Aorta (tissue), 5 donors: ENCODE results near the gene ADGRF1. TPM values are rescaled to one million over a fixed set of nuclear protein-coding genes. Genes with fewer than 3 reads are reported as not detected.

Source experiments
- ATAC-seq: fragments of 200-7000 bp; cut with Tn5 transposase; one replicate; pipeline ENCODE4 v1.9.1; 2022; ENCODE audit warnings: moderate library complexity; ENCODE audit not compliant: low FRiP score
- DNase-seq, 2 donors: peaks; one replicate each; pipeline ENCODE4 v3.0.0-alpha.2; 2020
- H3K27ac ChIP-seq, 2 donors: one replicate each; pipeline ENCODE4 v1.5.1; 2013; ENCODE audit warnings: low read length in 2 of 2, mild to moderate bottlenecking in 2 of 2, moderate library complexity in 2 of 2, control low read depth in 1 of 2, inconsistent platforms in 1 of 2, low read depth in 1 of 2
- H3K27me3 ChIP-seq, 2 donors: one replicate each; pipeline ENCODE4 v1.6.1; 2013; ENCODE audit warnings: control low read depth in 1 of 2, low read length in 1 of 2, mild to moderate bottlenecking in 1 of 2, moderate library complexity in 1 of 2; ENCODE audit not compliant: insufficient read depth in 2 of 2, control insufficient read depth in 1 of 2
- H3K36me3 ChIP-seq, 2 donors: one replicate each; pipeline ENCODE4 v1.6.1; 2013; ENCODE audit warnings: control low read depth in 1 of 2, low read length in 1 of 2, mild to moderate bottlenecking in 1 of 2; ENCODE audit not compliant: insufficient read depth in 2 of 2, control insufficient read depth in 1 of 2
- H3K4me1 ChIP-seq, 2 donors: one replicate each; pipeline ENCODE4 v1.6.1; 2013; ENCODE audit warnings: low read length in 2 of 2, control low read depth in 1 of 2, mild to moderate bottlenecking in 1 of 2, moderate library complexity in 1 of 2; ENCODE audit not compliant: insufficient read depth in 2 of 2, control insufficient read depth in 1 of 2
- H3K4me3 ChIP-seq, 2 donors: one replicate each; pipeline ENCODE4 v1.5.1; 2013; ENCODE audit warnings: low read length in 2 of 2, control low read depth in 1 of 2, mild to moderate bottlenecking in 1 of 2
- H3K9me3 ChIP-seq: one replicate; pipeline ENCODE4 v1.6.1; 2013; ENCODE audit warnings: mild to moderate bottlenecking, low read length; ENCODE audit not compliant: control insufficient read depth
- WGBS, 2 donors: extraction: QIAGEN DNeasy Blood & Tissue Kit; methylation state at CpG; one replicate each; pipeline ENCODE4 v1.1.7; 2013; 5-methylcytosine and 5-hydroxymethylcytosine counted together
- intact Hi-C, 2 donors: fragments of 100-400 bp; cut with DNase I; formaldehyde crosslinking; loops; one replicate each; pipeline versions ENCODE4 v1.14.2 to v1.15.0; 2022
- polyA plus RNA-seq, 2 donors: library from polyadenylated mRNA; stranded (reverse); fragments of 200-250 nt; gene quantifications; one replicate each; pipeline ENCODE4 v1.2.3, GENCODE V29; 2013
- total RNA-seq, 2 donors: library from RNA; stranded (reverse); fragmentation: NEBNext Ultra II Directional; extraction: Animal tissue kit (Norgen Biotek cat#: 25700); gene quantifications; one replicate each; pipeline ENCODE4 v1.2.1, GENCODE V29; 2021
- donor health status: healthy with polysubstance abuse.
- donor health status: Bipolar disorder and iron deficiency.
- donor health status: DM: no; HTN: no; CAD: no.
- donor health status: DM: no; HTN: no; CAD: no.
- donor health status: DM: yes; HTN: yes; CAD: no.

Gene ADGRF1
- total and polyA plus RNA-seq, 4 donors = not detected

DNA sequence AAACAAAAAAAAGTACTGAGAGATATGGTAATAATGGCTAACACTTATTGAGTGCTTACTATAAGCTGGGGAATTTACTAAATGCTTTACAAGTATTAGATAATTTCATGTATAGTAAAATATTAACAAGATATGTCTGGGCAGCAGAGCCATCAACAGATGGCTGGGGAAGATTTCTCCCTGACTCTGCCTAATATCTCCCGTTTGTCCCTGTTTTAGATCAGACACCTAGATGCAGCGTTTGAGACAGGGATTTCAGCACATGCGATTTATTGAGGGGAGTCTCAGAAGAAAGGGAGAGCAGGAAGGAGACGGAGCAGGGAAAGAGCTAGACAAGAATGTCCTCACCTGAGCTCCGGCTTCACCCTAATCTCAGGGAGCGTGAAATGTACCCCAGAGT is 36.9 kb upstream of the ADGRF1 start:
- Histone ChIP-seq H3K27ac (no peak overlapping the region), H3K36me3 (no peaks in the 10 kb centered on the region), H3K9me3 (peaks cover 6% of the 10 kb centered on the region), H3K4me3 (no peak overlapping the region), H3K4me1 (no peaks in the 10 kb centered on the region), H3K27me3 (peaks cover 0 to 2% of the 10 kb centered on the region in 2 donors)
- WGBS, 2 donors = 78 to 90% methylated on average over 6 of the region's 6 CpGs
- no peak for DNase-seq
- ATAC-seq = no peak
- intact Hi-C loops = no loop called here

DNA sequence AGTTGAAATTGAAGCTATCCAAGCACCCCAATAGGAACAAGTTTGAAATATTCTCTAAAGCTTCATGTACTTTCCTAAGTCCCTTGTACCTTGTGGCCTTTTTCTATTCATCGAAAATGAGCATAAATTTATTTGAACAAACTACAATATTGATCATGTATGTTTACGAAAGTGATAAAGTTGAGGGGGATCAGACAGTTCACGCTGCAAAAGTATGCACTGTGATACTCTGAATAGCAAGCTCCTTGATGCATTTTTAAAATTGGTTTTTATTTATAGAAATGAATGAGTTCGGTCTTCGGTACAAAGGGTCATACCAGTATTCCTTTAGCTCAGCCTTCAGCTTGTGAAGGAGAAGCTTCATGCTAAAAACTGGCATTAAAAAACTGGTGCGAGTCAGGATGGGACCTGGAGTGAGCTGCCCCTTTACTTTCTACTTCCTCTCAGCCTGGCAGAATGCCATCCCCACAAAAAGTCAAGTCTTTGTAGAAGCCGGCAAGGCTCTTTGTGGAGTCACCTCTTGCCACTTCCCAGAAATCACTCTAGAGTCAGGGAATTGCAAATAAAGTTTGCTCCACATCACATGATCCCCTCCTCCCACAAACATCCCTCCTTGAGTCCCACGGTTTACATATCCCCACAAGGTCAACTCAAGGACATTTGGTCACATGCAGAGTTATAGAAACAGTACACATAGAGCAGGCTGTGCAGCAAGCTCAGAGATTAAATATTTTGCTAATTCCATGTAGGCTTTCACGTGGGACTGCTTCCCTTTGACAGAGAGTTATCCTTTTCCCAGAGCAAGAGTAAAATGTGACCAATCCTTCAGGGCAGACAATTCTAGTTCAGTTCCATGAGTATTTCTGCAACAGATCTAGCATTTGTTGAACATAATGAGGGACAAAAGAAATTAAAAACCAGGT is 34.6 kb upstream of the ADGRF1 start:
- WGBS, 2 donors = 51 to 56% methylated on average over 9 of the region's 9 CpGs
- ATAC-seq (no peak), DNase-seq (no peak)
- Histone ChIP-seq H3K4me3 (no peak overlapping the region), H3K4me1 (no peaks in the 10 kb centered on the region), H3K9me3 (peaks cover 6% of the 10 kb centered on the region), H3K27ac (no peak overlapping the region), H3K36me3 (no peaks in the 10 kb centered on the region), H3K27me3 (peaks cover 0 to 2% of the 10 kb centered on the region in 2 donors)
- intact Hi-C loops = no loop called here

DNA sequence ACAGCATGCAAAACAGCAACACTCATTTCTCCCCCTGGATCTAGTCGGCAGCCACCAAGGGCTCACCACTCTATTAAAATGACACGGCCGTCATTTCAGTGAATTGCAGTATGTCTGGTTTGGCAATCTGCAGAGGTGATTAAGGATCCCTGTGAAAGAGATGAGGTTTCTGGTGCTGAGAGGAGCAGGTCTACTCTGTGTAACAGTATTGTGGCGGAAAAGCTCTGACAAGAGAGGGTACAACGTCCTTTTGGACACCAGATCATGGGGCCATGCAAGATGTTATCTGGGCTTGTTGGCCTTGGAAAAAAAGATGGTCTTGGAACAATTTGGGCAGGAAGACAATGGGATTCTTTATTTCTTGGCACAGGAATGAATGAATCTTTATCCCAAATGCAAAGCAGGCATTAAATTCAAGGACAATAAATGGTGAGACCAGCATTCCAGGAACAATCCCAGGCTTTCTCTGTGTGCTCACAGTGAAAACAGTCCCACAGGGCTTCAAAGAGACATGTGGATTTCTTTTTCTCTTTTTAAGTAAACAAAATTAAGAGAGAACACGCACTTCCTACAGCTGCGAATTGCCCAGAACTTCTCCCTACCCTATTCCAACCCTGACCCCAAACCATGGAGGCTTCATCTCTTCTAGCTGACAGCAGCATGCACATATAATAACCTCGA is 33.7 kb upstream of the ADGRF1 start:
- DNase-seq (no peak), ATAC-seq (no peak)
- H3K4me3 ChIP-seq = no peak overlapping the region
- H3K4me1 ChIP-seq = no peaks in the 10 kb centered on the region
- no peaks in the 10 kb centered on the region for H3K36me3 ChIP-seq
- intact Hi-C loops = no loop called here
- peaks cover 6% of the 10 kb centered on the region for H3K9me3 ChIP-seq
- H3K27me3 ChIP-seq = peaks cover 0 to 2% of the 10 kb centered on the region in 2 donors
- WGBS, 2 donors = 86 to 89% methylated on average over 8 of the region's 8 CpGs
- no peak overlapping the region for H3K27ac ChIP-seq

DNA sequence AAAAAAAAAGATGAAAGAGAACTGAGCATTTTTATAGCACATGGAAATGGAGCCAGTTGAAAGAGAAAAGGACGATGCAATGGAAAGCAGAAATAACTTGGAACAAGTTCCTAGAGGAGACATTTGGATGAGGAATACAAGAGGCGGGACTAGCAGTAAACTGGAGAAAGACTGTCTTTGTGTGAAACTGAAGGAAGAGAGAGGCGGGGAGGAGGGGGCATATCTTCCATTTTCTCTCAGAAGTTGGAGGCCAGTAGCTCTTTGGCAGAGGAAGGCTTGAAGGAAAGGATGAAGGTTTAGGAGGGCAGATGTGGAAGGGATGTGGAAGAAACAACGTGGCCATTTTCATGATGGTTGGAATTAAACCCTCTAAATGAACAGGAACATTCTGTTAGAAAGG is 33.0 kb upstream of the ADGRF1 start:
- H3K9me3 ChIP-seq = peaks cover 6% of the 10 kb centered on the region
- intact Hi-C loops = no loop called here
- H3K4me3 ChIP-seq = no peak overlapping the region
- no peaks in the 10 kb centered on the region for H3K36me3 ChIP-seq
- DNase-seq (no peak), ATAC-seq (no peak)
- H3K4me1 ChIP-seq = no peaks in the 10 kb centered on the region
- WGBS, 2 donors = 65 to 74% methylated on average over 4 of the region's 4 CpGs
- H3K27ac ChIP-seq = no peak overlapping the region
- H3K27me3 ChIP-seq = peaks cover 0 to 2% of the 10 kb centered on the region in 2 donors

DNA sequence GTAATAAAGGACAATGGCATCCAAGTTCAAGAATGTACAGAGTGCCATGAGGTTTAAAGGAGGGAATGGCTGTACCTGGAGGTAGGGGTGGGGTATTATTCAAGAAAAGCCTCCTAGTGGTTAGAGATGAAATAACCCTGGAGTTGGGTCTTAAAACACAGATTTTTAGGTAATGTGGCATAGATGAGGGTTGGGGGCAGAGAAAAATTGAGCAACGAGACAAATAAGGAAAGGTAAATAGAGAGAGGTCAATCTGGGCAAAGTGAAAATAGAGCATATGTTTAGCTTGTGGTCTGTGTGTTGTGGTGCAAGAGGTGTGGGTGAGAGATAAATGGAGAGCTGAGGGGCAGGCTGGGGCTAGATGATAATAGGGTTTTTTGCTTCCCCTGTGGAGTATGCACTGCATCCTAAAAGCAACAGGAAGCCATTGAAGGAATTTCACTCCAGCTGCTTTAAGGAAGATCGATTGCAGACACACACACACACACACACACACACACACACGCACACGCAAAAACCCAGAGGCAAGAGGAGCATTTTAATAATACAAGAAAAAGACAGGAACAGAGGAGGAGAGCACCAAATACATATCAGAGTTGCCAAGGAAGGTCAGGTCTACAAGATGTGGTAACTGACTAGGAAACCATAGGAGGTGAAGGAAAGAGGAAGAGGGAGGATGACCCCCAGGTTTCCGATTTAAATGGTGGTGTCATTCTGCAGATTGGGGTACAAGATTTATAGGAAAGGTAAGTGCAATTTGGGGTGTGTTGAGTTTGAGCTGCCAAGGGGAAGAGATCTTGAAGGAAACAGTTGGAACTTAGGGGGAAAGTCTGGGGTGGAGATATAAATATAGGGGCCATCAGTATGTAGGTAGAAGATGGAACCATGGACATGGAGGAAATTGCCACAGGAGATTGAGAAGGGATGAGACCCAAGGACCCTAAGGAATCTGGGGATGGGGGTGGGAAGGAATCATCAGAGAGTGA is 31.3 kb upstream of the ADGRF1 start:
- no peak for ATAC-seq
- DNase-seq = no peak
- no peaks in the 10 kb centered on the region for H3K9me3 ChIP-seq
- H3K27ac ChIP-seq = no peak overlapping the region
- 64 to 74% methylated on average over 5 of the region's 5 CpGs for WGBS, 2 donors
- H3K4me1 ChIP-seq = no peaks in the 10 kb centered on the region
- no peak overlapping the region for H3K4me3 ChIP-seq
- intact Hi-C loops = no loop called here
- H3K27me3 ChIP-seq = no peaks in the 10 kb centered on the region
- H3K36me3 ChIP-seq = no peaks in the 10 kb centered on the region

DNA sequence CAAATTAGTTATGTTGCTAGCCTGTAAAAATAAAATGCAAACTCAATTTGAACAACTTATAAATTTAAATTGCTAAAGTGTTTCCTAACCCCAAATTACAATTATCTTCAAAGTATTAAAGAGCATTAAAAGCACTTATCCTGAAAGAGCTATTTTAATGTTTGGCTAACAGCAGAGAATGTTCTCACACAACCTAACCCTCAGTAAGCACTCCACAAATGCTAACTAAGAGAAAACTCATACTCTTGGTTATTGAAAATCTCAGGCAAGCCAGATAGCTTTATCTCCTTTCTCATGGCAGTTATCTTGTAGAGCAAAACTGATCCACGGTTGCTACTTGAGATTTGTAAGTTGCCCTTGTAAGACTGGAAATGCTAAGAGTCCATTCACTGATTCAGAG is 30.5 kb upstream of the ADGRF1 start:
- no peaks in the 10 kb centered on the region for H3K9me3 ChIP-seq
- ATAC-seq = no peak
- no peaks in the 10 kb centered on the region for H3K36me3 ChIP-seq
- no peaks in the 10 kb centered on the region for H3K27me3 ChIP-seq
- H3K4me3 ChIP-seq = no peak overlapping the region
- H3K4me1 ChIP-seq = no peaks in the 10 kb centered on the region
- H3K27ac ChIP-seq = no peak overlapping the region
- 0 to 38% methylated on average over 1 of the region's 1 CpG for WGBS, 2 donors
- no peak for DNase-seq
- intact Hi-C loops = no loop called here

DNA sequence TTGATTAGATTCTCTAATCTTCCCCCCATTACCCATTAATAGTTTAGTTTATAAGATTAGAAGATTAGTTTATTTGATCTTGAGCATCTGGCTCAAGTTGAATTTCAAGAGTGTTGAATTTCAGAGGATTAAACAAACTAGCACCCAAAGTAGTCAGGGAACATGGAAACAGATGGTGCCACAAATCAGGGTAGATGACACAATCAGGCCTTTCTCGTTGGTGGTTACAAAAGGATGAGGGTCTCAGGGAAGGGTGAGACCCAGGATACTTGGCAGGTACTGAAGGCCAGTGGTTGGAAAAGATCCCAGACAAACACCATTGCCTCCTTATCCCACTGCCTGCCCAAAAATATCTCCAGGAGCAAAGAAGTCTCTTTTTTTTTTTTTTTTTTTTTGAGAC is 29.5 kb upstream of the ADGRF1 start:
- intact Hi-C loops = no loop called here
- DNase-seq (no peak), ATAC-seq (no peak)
- no peaks in the 10 kb centered on the region for H3K36me3 ChIP-seq
- no peaks in the 10 kb centered on the region for H3K9me3 ChIP-seq
- no peaks in the 10 kb centered on the region for H3K27me3 ChIP-seq
- H3K4me3 ChIP-seq = no peak overlapping the region
- WGBS, 2 donors = 25 to 43% methylated on average over 1 of the region's 1 CpG
- no peak overlapping the region for H3K27ac ChIP-seq
- no peaks in the 10 kb centered on the region for H3K4me1 ChIP-seq

DNA sequence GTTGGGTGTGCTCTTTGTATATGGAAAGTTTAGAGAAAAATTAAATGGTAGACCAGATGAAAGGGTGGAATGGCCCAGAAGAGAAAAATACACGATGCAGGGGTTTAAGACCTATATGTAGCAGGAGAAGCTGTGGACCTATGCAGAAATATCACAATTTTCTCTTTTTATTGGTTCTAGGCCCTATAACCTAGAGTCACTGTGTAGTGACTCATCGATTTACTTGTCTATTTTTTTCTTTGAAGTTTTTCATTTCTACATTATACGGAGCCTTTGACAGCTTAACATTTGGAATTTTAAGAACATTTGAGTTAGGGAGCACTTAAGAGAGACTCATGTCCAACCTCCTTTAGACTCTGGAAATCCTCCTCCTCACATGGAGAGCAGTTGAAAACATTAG is 28.3 kb upstream of the ADGRF1 start:
- no peak overlapping the region for H3K4me3 ChIP-seq
- no peak overlapping the region for H3K27ac ChIP-seq
- WGBS, 2 donors = 95% methylated on average over 3 of the region's 3 CpGs
- ATAC-seq (no peak), DNase-seq (no peak)
- intact Hi-C loops = no loop called here
- no peaks in the 10 kb centered on the region for H3K9me3 ChIP-seq
- H3K4me1 ChIP-seq = no peaks in the 10 kb centered on the region
- no peaks in the 10 kb centered on the region for H3K27me3 ChIP-seq
- no peaks in the 10 kb centered on the region for H3K36me3 ChIP-seq
